GM21529 (cell line): ENCODE measurements around the gene NOTCH4.
"Not testable (repeated sequence)": the region's sequence is repeated elsewhere in the genome, so short reads cannot be mapped to it uniquely, and the experiment has no call there.

Source experiments
- ATAC-seq: cut with Tn5 transposase; IDR thresholded peaks from one replicate; pipeline ENCODE4 v1.9.1; 2021; ENCODE audit not compliant: unreplicated experiment

The NOTCH4 gene

DNA sequence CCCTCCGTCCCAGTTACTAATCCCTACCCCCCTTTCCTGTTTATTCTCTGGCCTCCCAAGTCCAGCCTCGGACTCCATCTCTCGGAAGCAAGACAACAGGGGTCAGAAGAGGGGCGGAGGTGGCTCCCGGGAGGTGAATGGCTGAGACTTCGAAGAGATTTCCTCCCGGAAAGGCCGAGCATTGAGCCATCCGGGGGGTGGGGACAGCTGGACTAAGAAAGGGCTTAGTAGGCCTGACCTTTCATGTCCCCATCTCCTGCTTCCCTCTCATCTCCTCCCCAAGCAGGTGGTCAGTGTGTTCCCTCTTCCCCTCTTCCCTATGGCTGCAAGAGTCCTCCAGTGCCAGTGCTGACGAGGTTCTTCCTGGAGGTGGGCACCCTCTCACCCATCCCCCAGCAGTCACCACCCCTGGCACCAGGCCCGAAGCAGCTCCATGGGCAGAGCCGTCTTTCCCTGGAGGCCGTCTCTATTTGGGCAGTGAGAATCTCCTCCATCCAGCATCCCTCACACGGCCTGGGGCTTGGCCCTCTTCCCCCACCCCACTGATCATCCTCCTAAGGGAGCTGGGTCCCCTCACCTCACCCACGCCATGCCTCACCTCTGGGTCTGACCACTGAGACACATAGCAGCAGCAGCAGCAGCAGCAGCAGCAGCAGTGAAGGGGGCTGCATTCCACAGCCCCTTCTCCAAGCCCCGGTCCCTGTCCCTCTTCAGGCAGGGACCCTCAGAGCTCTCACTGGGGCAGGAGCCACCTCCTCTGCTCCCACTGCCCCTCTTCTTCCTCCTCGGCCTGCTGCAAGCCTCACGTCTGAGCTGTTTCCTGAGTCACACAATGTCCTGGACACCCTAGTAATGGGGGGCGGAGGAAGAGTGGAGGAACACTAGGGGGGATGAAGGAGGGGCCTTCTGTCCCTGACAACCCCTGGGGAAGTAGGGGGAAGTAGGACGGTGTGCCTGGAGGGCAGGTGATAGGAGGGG lies at the start of gene NOTCH4:
TSS of gene NOTCH4 (minus strand) at position 810 of the 978 bp plus-strand sequence. CDS start at position 671, 139 bp downstream.
- no peak for ATAC-seq

DNA sequence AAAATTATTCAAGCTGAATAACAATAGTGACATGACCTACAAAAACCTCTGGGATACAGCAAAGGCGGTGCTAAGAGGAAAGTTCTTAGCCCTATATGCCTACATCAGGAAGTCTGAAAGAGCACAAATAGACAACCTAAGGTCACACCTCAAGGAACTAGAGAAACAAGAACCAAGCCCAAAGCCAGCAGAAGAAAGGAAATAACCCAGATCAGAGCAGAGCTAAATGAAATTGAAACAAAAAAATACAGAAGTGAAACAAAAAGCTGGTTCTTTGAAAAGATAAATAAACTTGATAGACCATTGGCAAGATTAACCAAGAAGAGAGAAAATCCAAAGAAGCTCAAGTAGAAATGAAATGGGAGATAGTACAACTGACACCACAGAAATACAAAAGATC lies 47.6 kb upstream of the NOTCH4 start:
- ATAC-seq: no peak

DNA sequence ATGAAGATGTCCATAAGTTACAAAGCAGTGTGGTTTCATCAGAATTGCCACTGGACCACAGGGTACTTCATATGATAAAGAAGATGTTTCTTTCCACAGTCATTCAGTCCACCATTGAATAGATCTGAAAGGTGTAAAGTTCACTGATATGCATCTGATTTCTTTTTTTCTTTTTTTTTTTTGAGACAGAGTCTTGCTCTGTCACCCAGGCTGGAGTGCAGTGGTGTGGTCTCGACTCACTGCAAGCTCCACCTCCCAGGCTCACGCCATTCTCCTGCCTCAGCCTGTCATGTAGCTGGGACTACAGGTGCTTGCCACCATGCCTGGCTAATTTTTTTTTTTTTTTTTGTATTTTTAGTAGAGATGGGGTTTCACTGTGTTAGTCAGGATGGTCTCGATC lies 44.6 kb upstream of the NOTCH4 start:
- ATAC-seq: not testable (repeated sequence)

DNA sequence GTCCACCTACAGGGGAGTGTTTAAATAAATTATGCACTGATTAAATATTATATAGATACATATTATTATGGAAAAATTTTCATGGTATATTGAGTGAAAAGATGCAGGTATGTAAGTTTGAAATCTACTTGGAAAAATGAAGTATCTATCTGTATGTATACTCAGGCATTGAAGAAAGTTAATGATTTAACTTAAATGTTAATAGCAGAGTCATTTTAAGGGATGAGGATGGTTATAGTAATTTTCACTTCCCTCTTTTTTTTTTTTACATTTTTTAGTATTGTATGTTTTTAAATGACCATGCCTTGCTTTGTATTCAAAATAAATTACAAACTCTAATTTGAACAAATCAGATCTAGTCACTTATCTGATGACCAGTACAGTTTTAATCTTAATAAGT lies 43.2 kb upstream of the NOTCH4 start:
- ATAC-seq: no peak

DNA sequence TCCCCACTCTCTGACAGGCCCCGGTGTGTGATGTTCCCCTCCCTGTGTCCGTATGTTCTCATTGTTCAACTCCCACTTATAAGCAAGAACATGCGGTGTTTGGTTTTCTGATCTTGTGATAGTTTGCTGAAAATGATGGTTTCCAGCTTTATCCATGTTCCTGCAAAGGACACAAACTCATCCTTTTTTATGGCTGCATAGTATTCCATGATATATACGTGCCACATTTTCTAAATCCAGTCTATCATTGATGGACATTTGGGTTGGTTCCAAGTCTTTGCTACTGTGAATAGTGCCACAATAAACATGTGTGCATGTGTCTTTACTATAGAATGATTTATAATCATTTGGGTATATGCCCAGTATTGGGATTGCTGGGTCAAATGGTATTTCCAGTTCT lies 33.4 kb upstream of the NOTCH4 start:
- ATAC-seq: not testable (repeated sequence)

DNA sequence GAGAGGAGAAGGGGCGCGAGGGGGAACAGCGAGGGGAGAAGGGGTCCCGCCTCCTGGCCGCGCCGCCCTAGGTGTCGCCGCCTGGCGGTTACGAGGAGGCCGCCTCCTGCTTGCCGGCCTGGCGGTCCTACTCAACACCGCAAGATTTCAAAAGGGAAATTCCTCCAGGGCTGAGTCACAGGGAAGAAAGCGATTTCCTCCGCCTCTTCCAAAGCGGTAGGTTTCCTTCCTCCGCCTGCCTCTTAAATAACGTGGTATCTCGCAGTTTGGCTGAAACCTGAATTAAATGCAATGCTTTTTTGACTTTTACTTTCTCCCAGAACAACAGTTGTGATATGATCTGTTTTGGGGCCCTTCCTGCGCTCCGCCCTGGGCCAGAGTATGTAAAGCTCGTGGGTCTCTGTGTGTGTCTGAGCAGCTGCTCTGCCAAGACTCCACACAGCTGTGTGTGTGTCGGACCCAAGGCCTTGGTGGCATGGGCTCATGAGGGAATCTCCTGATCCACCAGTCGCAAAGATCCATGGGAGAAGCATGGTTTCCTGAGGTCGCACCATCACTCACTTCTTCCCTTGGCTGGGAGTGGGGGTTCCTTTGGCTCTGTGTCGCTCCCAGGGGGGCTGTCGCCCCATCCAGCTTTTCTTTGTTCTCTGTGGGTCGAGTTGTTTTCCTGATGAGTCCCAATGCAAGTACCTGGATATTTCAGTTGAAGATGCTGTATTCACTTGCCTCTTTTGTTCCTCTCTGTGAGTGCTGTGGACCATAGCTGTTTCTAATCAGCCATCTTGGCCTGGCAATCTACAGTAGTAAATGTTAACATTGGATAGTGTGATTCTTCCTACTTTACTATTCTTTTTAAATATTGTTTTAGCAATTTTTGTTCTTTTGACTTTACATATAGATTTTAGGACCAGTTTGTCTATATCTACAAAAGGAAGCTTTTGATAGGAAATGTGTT lies 31.6 kb upstream of the NOTCH4 start:
- ATAC-seq: peak; percentile 62

DNA sequence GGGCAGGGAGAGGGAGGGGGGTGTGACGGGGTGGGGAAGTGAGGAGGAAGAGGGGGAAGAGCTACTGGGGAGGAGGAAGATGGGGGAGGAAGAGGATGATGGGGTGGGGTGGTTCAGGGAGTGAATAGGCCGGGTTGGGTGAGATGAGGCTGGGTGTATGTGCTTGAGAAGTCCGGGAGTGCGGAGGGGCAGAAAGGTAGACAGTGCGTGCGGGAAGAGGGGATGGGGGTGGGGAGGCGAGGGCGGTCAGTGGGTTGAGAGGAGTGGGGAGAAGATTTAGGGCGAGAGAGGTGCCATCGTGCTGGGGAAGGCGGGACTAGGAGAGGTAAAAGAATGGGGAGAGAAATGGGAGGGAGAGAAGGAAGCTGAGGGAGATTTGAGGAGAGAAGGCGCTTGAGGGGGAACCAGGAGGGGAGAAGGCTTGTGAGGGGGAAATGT lies 30.9 kb upstream of the NOTCH4 start:
- ATAC-seq: no peak

DNA sequence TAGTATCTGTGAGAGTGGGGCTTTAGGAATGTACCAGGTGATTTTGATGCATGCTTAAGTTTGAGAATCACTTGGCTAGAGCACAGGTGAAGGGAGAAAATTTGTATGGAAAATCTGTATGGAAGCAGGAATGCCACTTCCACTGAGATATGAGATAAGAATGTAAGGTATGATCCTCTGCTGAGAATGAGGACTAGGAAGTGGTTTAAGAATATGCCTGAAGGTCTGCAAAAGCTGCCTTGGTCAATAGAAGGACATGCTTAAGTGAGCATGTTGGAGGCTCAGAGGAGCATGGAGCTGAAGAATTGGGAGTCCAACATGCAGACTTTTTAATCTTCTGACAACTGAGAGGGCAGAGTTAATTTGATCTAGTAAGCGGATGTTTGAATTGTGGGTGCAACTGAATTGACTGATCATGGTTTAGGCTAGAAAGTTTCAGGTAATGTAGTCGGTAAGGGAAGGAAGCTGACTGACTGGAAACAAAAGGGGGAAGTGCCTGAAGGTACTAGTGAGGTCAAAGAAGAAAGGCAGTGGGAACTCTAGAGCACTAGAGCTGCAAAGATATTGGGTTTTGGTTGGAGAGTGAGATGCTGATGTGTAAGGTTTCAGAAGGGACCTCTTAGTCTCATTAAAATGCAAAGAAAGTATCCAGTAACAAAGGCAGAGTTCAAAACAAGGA lies 28.6 kb upstream of the NOTCH4 start:
- ATAC-seq: no peak

DNA sequence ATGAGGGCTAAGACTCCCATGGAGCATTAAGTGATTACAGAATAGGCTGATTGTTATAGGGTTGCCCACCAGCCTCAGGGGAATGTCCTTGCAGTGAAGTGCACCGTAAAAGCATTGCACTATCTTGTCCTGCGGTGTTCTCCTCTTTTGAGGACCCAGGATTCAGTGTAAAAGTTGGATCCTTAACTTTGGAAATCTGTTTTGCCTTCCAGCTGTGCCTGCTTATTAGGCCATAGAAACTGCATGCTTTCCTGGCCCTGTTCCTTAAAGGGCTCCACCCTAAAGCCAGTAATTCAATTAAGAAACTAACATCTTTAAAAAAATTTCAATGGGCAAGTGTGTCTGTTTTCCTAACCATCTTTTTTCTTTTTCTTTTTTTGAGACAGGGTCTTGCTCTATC lies 25.4 kb upstream of the NOTCH4 start:
- no peak for ATAC-seq

DNA sequence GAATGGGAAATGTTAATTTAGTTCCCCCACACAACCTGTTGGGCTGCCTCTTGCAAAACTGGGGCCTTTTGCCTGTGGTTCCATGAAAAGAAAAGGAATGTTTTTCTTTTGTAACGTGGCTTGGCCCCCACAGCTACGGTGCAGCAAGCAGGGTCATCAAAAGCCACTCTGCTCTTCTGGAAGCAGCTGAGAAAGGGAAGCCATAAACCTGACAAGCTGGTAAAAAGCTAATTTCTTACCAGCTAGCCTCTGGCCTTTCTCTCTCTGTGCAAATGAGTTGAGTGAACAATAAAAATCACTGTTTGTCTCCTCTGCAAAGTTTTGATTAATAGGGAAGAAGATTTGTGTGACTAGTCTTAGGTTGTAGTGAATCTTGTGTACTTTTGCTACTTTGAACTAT lies 23.5 kb upstream of the NOTCH4 start:
- no peak for ATAC-seq

DNA sequence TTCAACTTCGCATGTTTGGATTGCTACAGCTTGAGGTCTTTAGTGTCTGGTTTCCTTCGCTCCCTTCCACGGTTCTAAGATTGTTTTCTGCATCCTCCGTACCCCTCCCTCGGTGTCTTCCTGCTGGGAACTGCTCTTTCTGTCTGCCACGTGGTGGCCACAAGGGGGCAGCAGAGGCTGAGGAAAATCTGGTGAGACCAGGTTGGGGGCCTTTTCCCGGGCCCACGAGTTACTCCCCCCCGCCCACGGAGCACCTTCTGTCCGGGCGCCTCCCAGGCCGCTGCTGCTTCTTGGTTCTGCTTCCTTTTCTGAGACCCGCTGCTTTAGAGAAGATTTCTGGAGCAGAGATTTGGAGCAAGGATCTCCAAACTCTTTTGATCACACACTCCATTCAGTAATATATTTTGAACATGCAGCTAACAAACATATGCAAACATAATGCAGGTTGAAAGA lies 21.1 kb upstream of the NOTCH4 start:
- peak; percentile 45 for ATAC-seq

DNA sequence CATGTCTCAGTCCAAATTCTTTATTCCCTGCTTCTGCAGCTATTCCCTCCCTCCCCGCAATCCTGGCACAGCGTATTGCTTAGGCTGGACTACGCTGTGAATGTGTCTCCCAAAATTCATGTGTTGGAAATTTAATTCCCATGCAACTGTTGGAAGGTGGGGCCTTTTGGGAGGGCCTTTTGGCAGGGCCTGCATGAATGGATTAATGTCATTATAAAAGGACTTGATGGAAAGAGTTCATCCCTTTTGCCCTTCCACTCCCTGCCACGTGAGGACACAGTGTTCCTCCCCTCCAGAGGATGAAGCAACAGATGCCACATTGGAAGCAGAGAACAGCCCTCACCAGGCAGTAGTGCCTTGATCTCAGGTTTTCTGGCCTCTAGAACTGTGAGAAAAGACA lies 20.4 kb upstream of the NOTCH4 start:
- ATAC-seq: no peak

DNA sequence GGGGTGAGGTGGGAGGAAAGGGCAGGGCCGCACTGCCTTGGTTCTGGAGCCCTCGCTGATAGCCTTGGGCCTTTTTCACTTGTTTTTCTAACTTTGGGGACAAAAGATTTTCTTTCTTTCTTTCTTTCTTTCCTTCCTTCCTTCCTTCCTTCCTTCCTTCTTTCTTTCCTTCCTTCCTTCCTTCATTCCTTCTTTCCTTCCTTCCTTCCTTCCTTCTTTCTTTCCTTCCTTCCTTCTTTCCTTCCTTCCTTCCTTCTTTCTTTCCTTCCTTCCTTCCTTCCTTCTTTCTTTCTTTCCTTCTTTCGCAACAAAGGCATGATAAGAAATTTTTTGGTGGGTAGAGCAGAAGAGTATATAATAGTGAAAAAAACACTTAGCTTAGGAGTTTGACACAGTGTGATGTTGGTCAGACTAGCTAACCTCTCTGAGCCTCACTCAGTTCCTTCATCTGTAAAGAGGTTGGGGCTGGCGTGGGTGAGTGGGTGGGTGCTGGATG lies 18.5 kb upstream of the NOTCH4 start:
- ATAC-seq: not testable (repeated sequence)

DNA sequence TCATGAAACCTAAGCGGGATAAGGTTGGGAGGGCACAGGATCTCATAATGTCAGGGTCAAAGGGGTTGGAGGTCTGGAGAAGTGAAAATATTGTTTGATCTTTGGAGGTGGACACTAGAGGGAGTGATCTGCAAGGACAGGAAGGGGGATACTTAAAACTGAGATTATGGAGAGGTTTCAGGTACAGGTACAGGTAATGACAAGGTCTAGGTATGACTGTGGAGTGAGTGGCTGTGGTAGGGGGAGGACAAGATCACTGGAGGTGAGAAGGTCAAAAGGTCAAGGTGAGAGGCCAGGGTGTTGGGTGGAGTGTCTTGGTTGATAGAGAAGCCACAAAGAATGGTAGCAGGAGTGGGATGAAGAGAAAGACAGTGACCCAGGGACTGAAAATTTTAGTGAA lies 16.8 kb upstream of the NOTCH4 start:
- no peak for ATAC-seq

DNA sequence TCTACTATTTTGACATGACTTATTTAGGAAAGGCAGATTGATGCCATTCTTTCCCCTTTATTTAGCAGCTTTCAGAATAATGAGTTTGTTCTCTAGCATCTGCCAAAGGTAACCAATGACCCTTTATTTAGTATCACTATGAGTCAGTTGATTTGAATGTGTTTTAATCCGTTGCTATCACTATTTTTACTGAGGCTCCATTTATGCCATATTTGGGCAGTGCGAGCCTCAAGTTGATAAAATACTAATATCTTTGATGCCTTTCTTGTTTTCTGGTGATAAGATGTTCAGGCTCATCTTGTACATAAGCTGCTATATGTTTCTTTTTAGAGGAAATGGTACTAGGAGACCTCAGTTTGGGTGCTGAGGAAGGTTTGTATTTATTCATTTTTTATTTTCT lies 15.6 kb upstream of the NOTCH4 start:
- ATAC-seq: no peak

DNA sequence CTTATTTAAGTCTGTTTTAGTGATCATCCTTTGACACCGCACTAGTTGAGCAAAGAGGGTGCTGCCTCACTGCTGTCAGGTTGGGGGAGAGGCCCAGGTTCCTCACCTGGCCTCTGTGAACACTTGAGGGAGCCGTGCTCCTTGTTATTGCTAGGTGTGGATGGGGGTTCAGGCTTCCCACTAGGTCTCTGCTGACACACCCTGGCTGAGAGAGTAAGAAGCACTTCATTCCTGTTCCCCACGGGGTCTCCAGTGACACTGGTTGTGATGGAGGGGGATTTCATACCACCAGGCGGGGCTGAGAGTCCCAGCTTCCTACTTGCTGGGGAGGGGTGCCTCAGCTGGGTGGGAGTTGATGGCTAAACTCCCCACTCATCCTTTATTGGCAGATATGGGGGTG lies 11.1 kb upstream of the NOTCH4 start:
- no peak for ATAC-seq

DNA sequence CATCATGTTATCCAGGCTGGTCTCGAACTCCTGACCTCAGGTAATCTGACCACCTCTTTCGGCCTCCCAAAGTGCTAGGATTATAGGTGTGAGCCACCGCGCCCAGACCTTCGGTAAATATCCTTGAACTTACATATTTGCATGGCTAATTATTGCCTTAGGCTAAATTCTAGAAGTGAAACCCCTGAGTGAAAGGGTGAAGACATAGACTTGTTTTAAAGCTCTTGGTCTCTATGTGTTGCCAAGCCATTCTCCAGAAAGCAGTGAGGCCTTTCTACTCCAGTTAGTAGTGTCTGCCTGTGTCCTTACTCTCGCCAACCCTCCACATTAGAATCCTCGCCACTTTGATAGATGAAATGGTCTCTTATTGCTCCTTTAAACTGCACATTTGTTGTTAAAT lies 2.6 kb upstream of the NOTCH4 start:
- no peak for ATAC-seq

DNA sequence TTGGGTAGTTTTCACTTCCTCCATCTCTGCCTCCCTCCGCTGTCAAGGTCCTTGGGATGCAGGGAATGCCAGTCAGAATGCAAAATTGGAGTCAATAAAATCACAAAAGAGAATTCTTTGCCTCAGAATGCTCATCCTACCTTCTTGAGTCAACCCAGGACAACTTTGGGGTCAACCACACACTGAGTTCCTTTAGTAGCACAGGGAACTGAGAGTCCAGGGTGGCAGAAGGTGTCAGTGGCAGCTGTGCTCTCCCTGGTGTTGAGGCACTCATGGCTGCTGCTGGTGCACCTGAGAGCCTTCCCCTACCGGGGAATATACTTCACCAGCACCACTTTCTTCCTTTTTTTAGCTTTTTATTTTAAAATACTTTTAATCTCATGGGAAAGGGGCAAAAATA lies 829 bp upstream of the NOTCH4 start:
- no peak for ATAC-seq

DNA sequence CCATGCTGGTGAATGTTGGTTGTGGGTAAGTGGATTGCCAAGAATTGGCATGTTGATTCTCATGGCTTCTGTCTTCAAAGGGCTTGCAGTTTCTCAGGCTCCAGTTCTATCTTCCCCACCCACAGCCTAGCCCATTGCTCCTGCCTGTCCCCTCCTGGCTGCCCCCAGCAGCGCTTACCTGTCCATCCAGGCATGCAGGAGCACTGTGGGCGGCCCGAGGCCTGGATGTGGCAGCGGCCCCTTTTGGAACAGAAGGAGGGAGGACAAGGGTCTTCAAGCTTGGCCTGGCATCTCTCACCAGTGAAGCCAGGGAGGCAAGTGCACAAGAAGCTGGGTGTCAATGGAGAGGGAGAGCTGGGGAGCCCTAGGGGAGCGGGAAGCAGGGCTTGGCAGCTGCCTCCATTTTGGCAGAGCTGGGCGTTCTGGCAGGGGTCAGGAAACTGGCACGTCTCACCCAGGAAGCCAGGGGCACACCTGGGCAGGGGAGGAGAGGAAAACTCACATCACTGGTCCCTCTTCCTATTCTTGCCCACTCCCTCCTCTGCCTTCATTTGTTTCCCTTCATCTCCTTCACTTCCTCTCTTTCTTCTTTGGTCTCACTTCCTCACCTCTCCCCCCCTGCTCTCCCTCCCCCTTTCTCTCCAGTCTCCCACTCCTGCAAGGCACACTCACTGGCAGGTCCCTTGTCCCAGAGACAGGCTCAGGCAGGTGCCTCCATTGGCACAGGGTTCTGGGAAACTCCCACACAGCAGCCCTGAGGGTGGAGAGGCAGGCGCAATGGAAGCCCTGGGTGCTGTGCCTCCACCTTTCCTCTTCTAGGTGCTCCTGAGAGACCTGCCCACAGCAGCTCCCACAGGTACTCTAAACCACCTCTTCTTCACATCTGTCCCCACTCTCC lies 1.3 kb downstream of the NOTCH4 start:
- ATAC-seq: no peak

DNA sequence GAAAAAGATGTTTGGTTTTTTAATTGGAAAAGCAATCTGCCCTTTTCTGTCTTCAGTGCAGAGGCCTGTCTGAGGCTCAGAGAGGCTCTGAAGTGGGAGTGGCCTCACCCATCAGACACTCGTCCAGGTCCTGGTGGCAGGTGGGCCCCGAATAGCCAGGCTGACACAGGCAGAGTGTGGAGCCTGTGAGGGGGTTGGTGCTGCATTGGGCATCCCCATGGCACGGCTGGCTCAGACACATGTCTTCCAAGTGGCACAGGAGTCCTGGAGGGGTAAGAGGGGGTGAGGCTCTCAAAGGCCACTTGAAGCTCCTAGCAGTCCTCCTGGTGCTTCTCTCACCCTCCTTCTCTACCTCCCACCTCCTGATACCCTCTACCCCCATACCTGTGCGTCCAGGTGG lies 3.8 kb downstream of the NOTCH4 start:
- no peak for ATAC-seq
